SU-DHL-6 (cell line): ENCODE results near the gene GREM1.

Experiments
- CTCF ChIP-seq: fragments of 200-600 bp; sonication (generic); IDR thresholded peaks from one replicate; pipeline ENCODE4 v1.5.1; 2017; ENCODE audit warnings: antibody characterized with exemption, mild to moderate bottlenecking, low read length, moderate library complexity; ENCODE audit not compliant: insufficient read depth, poor library complexity, severe bottlenecking
- EZH2phosphoT487 ChIP-seq: fragments of 200-600 bp; sonication (generic), shearing (Covaris generic); conservative IDR thresholded peaks from 2 replicates; pipeline ENCODE4 v1.6.1; 2018; ENCODE audit warnings: mild to moderate bottlenecking, antibody characterized with exemption, low read length, moderate library complexity, mixed read lengths

- TF ChIP-seq CTCF, result no peak
- no peak for TF ChIP-seq EZH2phosphoT487
Observed at GRCh38 chr15:32766101-32766500, 48.3 kb downstream of the GREM1 start.
